GM12872 (cell line): ENCODE results near the gene FANCM.

ENCODE experiments used
- TF ChIP-seq, protein P1 (sequence below): IDR thresholded peaks from 3 replicates; pipeline ENCODE4 v1.5.1; 2011; ENCODE audit warnings: low read depth, mild to moderate bottlenecking, low read length, moderate library complexity; ENCODE audit not compliant: insufficient read depth

Gene FANCM

DNA sequence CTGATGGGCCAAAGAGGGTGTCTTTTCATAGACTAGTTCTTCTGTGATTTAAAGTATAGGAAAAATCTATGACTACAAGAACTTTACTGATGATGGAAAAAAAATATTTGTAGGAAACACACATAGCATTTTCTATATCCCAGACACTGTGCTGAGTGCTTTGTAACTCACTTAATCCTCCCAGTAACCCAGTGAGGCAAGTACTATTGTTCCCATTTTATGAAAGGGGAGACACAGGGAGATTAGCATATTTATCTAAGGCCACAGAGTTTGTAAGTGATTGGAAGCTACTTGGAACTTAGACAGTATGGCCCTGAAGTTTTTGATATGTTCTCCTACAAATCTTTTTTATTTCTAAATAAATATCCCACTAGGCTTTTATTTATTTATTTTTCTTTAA lies 31.9 kb upstream of the FANCM start:
- TF ChIP-seq, protein P1, sequence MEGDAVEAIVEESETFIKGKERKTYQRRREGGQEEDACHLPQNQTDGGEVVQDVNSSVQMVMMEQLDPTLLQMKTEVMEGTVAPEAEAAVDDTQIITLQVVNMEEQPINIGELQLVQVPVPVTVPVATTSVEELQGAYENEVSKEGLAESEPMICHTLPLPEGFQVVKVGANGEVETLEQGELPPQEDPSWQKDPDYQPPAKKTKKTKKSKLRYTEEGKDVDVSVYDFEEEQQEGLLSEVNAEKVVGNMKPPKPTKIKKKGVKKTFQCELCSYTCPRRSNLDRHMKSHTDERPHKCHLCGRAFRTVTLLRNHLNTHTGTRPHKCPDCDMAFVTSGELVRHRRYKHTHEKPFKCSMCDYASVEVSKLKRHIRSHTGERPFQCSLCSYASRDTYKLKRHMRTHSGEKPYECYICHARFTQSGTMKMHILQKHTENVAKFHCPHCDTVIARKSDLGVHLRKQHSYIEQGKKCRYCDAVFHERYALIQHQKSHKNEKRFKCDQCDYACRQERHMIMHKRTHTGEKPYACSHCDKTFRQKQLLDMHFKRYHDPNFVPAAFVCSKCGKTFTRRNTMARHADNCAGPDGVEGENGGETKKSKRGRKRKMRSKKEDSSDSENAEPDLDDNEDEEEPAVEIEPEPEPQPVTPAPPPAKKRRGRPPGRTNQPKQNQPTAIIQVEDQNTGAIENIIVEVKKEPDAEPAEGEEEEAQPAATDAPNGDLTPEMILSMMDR = no peak

DNA sequence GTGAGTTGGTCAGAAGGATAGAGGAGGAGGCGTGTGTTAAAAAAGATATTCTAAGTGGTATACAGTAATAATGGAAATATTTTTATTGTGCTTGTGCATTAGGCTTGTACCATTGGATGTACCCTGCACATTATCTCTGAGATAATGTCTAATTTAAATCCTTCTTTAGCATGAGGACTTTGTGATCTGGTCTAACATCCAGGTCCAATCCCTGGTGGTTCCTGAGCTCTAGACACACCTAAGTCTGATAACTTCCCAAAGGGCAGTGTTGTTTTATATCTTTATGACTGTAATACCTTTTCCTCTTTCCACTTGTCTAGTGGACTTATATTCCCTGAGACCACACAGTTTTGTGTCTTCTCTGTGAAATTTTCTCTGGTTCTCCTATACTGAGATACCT lies 31.2 kb upstream of the FANCM start:
- TF ChIP-seq, protein P1 = no peak

DNA sequence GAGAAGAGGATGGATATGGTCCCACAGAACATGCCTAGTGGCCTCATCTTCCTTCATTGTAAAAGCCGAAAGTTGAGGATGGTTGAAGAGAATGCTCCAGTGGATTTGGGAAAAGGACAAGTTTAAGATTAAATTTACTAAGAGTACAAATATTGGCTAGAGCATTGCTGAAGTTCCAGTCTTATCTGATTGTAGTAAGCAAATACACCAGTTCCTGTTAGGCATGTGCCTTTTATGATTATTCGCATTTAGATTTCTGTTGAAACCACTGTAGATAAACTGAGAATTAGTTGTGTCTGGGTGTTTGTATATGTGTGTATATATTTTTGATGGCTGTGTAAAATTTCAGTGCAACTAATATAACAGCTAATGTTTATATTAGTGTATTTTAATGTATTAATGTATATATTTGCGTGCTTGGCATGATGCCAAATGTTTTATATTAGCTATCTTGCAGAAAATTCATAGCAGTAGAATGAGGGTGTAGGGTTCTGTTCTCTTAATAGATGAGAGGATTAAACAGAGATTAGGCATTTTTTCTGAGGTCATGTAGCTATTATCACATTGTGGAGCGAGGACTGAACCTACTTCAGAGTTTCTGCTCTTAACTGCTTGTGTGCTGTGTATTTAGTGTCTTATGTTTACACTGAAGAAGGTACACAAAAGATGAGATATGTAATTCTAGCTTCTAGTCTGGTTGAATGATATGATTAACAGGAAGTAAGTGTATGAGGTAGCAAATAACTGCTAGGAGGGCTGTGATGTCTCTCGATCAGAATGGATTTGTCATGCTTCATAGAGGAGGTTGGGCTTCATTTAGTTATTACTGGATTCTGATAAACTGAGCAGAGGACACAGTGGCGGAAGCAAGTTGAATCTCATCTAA lies 22.6 kb upstream of the FANCM start:
- TF ChIP-seq, protein P1 = no peak

DNA sequence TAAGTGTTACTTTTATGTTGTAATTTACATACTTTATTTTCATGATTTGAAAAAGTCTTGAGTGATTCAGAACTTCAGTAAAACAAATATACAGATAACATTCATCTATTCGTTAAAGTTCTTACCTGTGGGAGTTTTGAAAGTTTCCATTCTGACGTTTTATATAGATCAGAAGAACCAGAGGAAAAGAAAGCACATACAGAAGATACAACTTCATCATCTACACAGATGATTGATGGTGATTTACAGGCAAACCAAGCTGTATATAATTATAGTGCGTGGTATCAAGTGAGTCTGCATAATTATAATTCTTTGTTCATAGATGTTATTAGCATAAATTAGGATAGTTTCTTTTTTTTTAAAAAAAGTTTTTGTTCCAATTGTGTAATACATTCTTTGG lies 21.4 kb upstream of the FANCM start:
- TF ChIP-seq, protein P1 = no peak

DNA sequence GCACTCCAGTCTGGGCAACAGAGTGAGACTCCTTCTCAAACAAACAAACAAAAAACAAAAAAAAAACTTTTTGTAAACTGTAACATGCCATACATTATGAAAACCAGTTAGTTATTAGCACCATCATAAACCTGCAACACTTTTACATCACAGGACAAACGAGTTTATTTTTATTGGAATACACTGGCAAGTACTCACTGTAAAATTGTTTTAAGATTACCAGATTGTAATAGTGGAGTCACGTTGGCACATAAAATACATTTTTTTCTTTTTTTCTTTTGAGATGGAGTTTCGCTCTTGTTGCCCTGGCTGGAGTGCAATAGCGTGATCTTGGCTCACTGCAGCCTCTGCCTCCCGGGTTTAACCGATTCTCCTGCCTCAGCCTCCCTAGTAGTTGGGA lies 17.1 kb upstream of the FANCM start:
- TF ChIP-seq, protein P1 = no peak

DNA sequence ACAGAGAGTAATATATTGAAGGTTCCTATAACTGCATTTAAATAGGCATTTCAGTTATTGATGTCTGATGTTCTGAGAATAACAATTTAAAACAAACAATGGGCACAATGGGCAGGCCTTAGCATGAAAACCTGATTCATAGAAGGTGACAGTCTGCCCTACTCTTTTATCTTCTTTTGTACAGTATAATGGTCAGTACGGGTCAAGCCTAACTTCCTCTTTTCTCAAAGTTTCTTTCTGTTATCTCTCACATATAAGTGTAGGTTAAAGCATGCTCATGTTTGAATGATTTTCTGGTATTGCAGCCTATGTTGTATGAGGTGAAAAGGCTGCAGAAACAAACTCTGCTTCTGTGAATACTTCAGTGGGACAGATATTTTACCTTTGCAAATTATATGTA lies 15.6 kb upstream of the FANCM start:
- TF ChIP-seq, protein P1 = no peak

DNA sequence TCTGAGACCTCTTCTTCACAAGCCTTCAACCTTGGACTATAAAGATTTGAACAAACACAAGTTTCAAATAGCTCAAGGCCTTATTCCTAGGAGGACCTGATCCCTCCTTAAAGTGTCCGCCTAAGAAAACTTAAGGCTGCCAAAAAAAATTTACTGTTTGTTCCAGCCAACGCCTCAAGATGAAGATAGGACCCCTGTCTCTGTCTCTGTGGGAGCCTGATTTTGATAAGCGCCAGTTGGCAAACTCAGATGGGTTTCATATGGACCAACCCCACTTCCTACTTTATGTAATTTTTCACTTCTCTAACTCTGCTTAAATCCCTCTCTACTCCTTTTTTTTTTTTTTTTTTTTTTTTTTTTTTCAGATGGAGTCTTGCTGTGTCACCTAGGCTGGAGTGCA lies 12.5 kb upstream of the FANCM start:
- TF ChIP-seq, protein P1 = no peak
